ENCODE data around the gene PSMA3.

The PSMA3 gene

GRCh38 chr14:58272588-58273372, 28.1 kb downstream of the PSMA3 start:
- no peak for DNase-seq (ENCODE audit: low read depth)

GRCh38 chr14:58274881-58275280, 30.2 kb downstream of the PSMA3 start:
- no peak for DNase-seq (ENCODE audit: low read depth)

GRCh38 chr14:58275527-58276190, 31.0 kb downstream of the PSMA3 start:
- no peak for DNase-seq (ENCODE audit: low read depth)

GRCh38 chr14:58276208-58276607, 31.6 kb downstream of the PSMA3 start:
- DNase-seq (ENCODE audit: low read depth), result no peak

GRCh38 chr14:58278177-58278576, 33.5 kb downstream of the PSMA3 start:
- DNase-seq (ENCODE audit: low read depth), result no peak

- DNase-seq (ENCODE audit: low read depth), result no peak
Observed at GRCh38 chr14:58280954-58281787, 36.5 kb downstream of the PSMA3 start.

GRCh38 chr14:58281969-58282368, 37.3 kb downstream of the PSMA3 start:
- DNase-seq (ENCODE audit: low read depth), result no peak

GRCh38 chr14:58282925-58283593, 38.4 kb downstream of the PSMA3 start:
- DNase-seq (ENCODE audit: low read depth), result no peak

- DNase-seq (ENCODE audit: low read depth), result no peak
Observed at GRCh38 chr14:58283730-58284129, 39.1 kb downstream of the PSMA3 start.

- DNase-seq (ENCODE audit: low read depth), result no peak
Observed at GRCh38 chr14:58285132-58285531, 40.5 kb downstream of the PSMA3 start.

- no peak for DNase-seq (ENCODE audit: low read depth)
Observed at GRCh38 chr14:58287607-58288042, 43.0 kb downstream of the PSMA3 start.

GRCh38 chr14:58288106-58288792, 43.6 kb downstream of the PSMA3 start:
- no peak for DNase-seq (ENCODE audit: low read depth)

- DNase-seq (ENCODE audit: low read depth), result no peak
Observed at GRCh38 chr14:58291646-58292045, 47.0 kb downstream of the PSMA3 start.

- no peak for DNase-seq (ENCODE audit: low read depth)
Observed at GRCh38 chr14:58292187-58292586, 47.5 kb downstream of the PSMA3 start.

GRCh38 chr14:58294201-58294600, 49.6 kb downstream of the PSMA3 start:
- DNase-seq (ENCODE audit: low read depth), result no peak

GRCh38 chr14:58296726-58297125, 52.1 kb downstream of the PSMA3 start:
- no peak for DNase-seq (ENCODE audit: low read depth)

GRCh38 chr14:58297412-58297761, 52.7 kb downstream of the PSMA3 start:
- DNase-seq (ENCODE audit: low read depth), result no peak

- DNase-seq (ENCODE audit: low read depth), result peak; percentile 96
Observed at GRCh38 chr14:58297762-58298476, 53.3 kb downstream of the PSMA3 start.

GRCh38 chr14:58298477-58299400, 54.1 kb downstream of the PSMA3 start, which contains the start of gene ARID4A:
Gene ARID4A, plus strand, starts transcription at chr14:58298555. Its CDS starts 1,300 bp downstream, at chr14:58299855.
- peak; percentile 67 for DNase-seq (ENCODE audit: low read depth)

Data from stimulated activated CD8-positive, alpha-beta memory T cell treated with anti-CD3 and anti-CD28 coated beads, Interleukin-12 subunit alpha, Interleukin-12 subunit beta, amount 100 ng/mL, for 4 hours (primary cell).